T-helper 1 cell (primary cell): ENCODE results near the gene NTNG1.
"Not testable (repeated sequence)": the region's sequence is repeated elsewhere in the genome, so short reads cannot be mapped to it uniquely, and the experiment has no call there.

Source experiments
- DNase-seq, 5 donors: peaks; one replicate each; pipeline ENCODE4 v3.0.0-alpha.2; 2012 to 2020

NTNG1 gene

GRCh38 chr1:107145637-107146036, 4.8 kb downstream of the NTNG1 start:
- DNase-seq, result no peak

GRCh38 chr1:107147843-107148242, 7.0 kb downstream of the NTNG1 start:
- no peak for DNase-seq

GRCh38 chr1:107149946-107150345, 9.1 kb downstream of the NTNG1 start:
- DNase-seq, result no peak

GRCh38 chr1:107151295-107151694, 10.5 kb downstream of the NTNG1 start:
- DNase-seq, result no peak

GRCh38 chr1:107152395-107152794, 11.6 kb downstream of the NTNG1 start:
- DNase-seq, result no peak

- no peak for DNase-seq
These were observed 12.2 kb downstream of the NTNG1 start for GRCh38 chr1:107153014-107153413.

- DNase-seq, result no peak
These were observed 17.7 kb downstream of the NTNG1 start for GRCh38 chr1:107158496-107158895.

- DNase-seq, result no peak
These were observed 18.2 kb downstream of the NTNG1 start for GRCh38 chr1:107158991-107159390.

- DNase-seq, result no peak
These were observed 21.9 kb downstream of the NTNG1 start for GRCh38 chr1:107162745-107163144.

- DNase-seq, result not testable (repeated sequence)
These were observed 24.1 kb downstream of the NTNG1 start for GRCh38 chr1:107164901-107165300.

- DNase-seq, result no peak
These were observed 28.8 kb downstream of the NTNG1 start for GRCh38 chr1:107169615-107170014.

GRCh38 chr1:107171333-107171732, 30.5 kb downstream of the NTNG1 start:
- DNase-seq, result no peak

- no peak for DNase-seq
These were observed 31.8 kb downstream of the NTNG1 start for GRCh38 chr1:107172450-107173170.

- DNase-seq, result no peak
These were observed 34.5 kb downstream of the NTNG1 start for GRCh38 chr1:107175102-107175909.

- no peak for DNase-seq
These were observed 40.6 kb downstream of the NTNG1 start for GRCh38 chr1:107181253-107181969.

GRCh38 chr1:107183011-107183410, 42.2 kb downstream of the NTNG1 start:
- DNase-seq, result no peak

GRCh38 chr1:107184888-107185287, 44.0 kb downstream of the NTNG1 start:
- no peak for DNase-seq

- DNase-seq, result no peak
These were observed 46.6 kb downstream of the NTNG1 start for GRCh38 chr1:107187399-107187798.

GRCh38 chr1:107188160-107188559, 47.3 kb downstream of the NTNG1 start:
- DNase-seq, result no peak

GRCh38 chr1:107194380-107194779, 53.5 kb downstream of the NTNG1 start:
- no peak for DNase-seq

GRCh38 chr1:107195476-107195875, 54.6 kb downstream of the NTNG1 start:
- DNase-seq, result no peak

GRCh38 chr1:107196973-107197562, 56.2 kb downstream of the NTNG1 start:
- peak in 1 of 5 donors; percentile 22 for DNase-seq

GRCh38 chr1:107198561-107198960, 57.7 kb downstream of the NTNG1 start:
- DNase-seq, result no peak
